Heart left ventricle (tissue), 13 donors: ENCODE data around the gene OTOGL.

ENCODE experiments used
- POLR2A ChIP-seq, 2 donors: fragments of 450-650 bp; IDR thresholded peaks; one replicate each; pipeline ENCODE4 v1.6.1; 2017; ENCODE audit warnings: antibody characterized with exemption in 2 of 2, mild to moderate bottlenecking in 2 of 2, moderate library complexity in 2 of 2
- TF ChIP-seq, protein P1 (sequence below), 12 donors: fragments of 200-600 bp; sonication (generic) in 4 of 12; IDR thresholded peaks; one replicate each; pipeline versions ENCODE4 v1.5.0 to v1.8.0; 2018 to 2022; ENCODE audit warnings: antibody characterized with exemption in 12 of 12, mild to moderate bottlenecking in 5 of 12
- donor health status: ischemic (EF 13 %, LVEDD 7.1; RV severe dilation, severe dysfunction).
- donor health status: DM: no; HTN: yes; CAD: no.
- donor health status: DM: no; HTN: no; CAD: no.
- donor health status: ischemic (EF 25% LVEDD 6.9; RV normal size, moderate dysfunction).
- donor health status: ischemic (EF 25% LVEDD 5.7; RV mildly dilated, moderate dysfunction).
- donor health status: ischemic (EF 35%, LVEDD 5.7; RV mildly dilated, moderate dysfunction).
- donor health status: nonischemic (EF 11% LVEDD 7.7; RV severe dilation, severe dysfunction).
- donor health status: DM: yes; HTN: yes; CAD: no.
- donor health status: PGD.
- donor health status: ischemic (EF 29% LVEDD 5.4; RV normal size, mild dysfunction).
- donor health status: nonischemic (EF 23%, LVEDD 6.1; RV moderate dilation, normal function).

DNA sequence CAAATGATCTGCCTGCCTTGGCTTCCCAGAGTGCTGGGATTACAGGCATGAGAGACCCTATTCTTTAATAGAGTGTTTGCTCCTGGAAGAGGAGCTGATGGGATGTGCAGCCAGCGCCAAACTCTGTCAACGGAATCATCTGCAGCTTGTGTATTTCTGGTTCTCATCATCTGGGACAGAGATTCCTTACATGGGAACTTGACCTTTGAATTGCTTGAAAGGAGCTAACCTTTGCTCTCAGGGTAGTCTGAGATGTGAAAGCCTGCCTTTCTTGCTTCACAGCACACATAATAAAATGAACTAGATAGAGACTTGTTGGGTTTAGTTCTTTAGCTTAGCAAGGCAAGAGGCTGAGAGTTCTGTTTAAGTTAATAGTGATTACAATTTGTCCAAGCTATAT, 120.0 kb downstream of the OTOGL start:
- TF ChIP-seq, protein P1, sequence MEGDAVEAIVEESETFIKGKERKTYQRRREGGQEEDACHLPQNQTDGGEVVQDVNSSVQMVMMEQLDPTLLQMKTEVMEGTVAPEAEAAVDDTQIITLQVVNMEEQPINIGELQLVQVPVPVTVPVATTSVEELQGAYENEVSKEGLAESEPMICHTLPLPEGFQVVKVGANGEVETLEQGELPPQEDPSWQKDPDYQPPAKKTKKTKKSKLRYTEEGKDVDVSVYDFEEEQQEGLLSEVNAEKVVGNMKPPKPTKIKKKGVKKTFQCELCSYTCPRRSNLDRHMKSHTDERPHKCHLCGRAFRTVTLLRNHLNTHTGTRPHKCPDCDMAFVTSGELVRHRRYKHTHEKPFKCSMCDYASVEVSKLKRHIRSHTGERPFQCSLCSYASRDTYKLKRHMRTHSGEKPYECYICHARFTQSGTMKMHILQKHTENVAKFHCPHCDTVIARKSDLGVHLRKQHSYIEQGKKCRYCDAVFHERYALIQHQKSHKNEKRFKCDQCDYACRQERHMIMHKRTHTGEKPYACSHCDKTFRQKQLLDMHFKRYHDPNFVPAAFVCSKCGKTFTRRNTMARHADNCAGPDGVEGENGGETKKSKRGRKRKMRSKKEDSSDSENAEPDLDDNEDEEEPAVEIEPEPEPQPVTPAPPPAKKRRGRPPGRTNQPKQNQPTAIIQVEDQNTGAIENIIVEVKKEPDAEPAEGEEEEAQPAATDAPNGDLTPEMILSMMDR (IDR thresholded peaks at IDR 0.05) = no peak
- TF ChIP-seq POLR2A (IDR thresholded peaks at IDR 0.05) = no peak
